Esophagus muscularis mucosa (tissue), 4 donors: ENCODE measurements around the gene GCSAM. TPM values are rescaled to one million over a fixed set of nuclear protein-coding genes. Genes with fewer than 3 reads are reported as not detected.

Experiments
- DNase-seq: peaks from one replicate; pipeline ENCODE4 v3.0.0-alpha.2; 2017; ENCODE audit errors: extremely low spot score
- H3K27ac ChIP-seq, 4 donors: fragments of 200-600 bp; sonication (generic); replicated peaks in 1 of 4; 1 replicate in 3 of 4; 2 replicates in 1 of 4; pipeline ENCODE4 v1.5.1; 2016 to 2019; ENCODE audit warnings: mild to moderate bottlenecking in 1 of 4
- H3K27me3 ChIP-seq, 4 donors: fragments of 200-600 bp; sonication (generic); one replicate each; pipeline versions ENCODE4 v1.5.1 to v1.6.0; 2016 to 2019
- H3K36me3 ChIP-seq, 4 donors: fragments of 200-600 bp; sonication (generic); one replicate each; pipeline ENCODE4 v1.5.1; 2016 to 2019
- H3K4me1 ChIP-seq, 4 donors: fragments of 200-600 bp; sonication (generic); one replicate each; pipeline ENCODE4 v1.5.1; 2016 to 2019
- H3K4me3 ChIP-seq, 4 donors: fragments of 200-600 bp; sonication (generic); 1 replicate in 2 of 4; 2 replicates in 2 of 4; pipeline ENCODE4 v1.5.1; 2016 to 2019; ENCODE audit warnings: mild to moderate bottlenecking in 4 of 4, moderate library complexity in 1 of 4
- H3K9me3 ChIP-seq, 4 donors: fragments of 200-600 bp; sonication (generic); 1 replicate in 3 of 4; 2 replicates in 1 of 4; pipeline ENCODE4 v1.5.1; 2016 to 2019
- CTCF ChIP-seq, 3 experiments: fragments of 200-600 bp in 2 of 3; fragments of 450-650 bp in 1 of 3; sonication (generic) in 2 of 3; IDR thresholded peaks; one replicate each; pipeline ENCODE4 v1.5.1; 2017 to 2019; ENCODE audit warnings: antibody characterized with exemption in 3 of 3, mild to moderate bottlenecking in 2 of 3, moderate library complexity in 1 of 3
- EP300 ChIP-seq: sonication (generic); formaldehyde crosslinking; IDR thresholded peaks from one replicate; pipeline ENCODE4 v1.6.1; 2017; ENCODE audit warnings: antibody characterized with exemption
- POLR2A ChIP-seq: fragments of 450-650 bp; IDR thresholded peaks from one replicate; pipeline ENCODE4 v1.6.1; 2017; ENCODE audit warnings: antibody characterized with exemption, moderate library complexity, mild to moderate bottlenecking, low read depth
- POLR2AphosphoS5 ChIP-seq, 2 donors: sonication (generic); formaldehyde crosslinking; IDR thresholded peaks; one replicate each; pipeline ENCODE4 v1.6.1; 2017; ENCODE audit warnings: antibody characterized with exemption in 2 of 2
- WGBS: methylation state at CpG from one replicate; pipeline ENCODE4 v1.1.5; 2018; 5-methylcytosine and 5-hydroxymethylcytosine counted together
- intact Hi-C: fragments of 100-400 bp; cut with DNase I; formaldehyde crosslinking; loops from one replicate; pipeline ENCODE4 v1.15.1; 2023
- total RNA-seq, 4 donors: library from RNA; depleted of rRNA; stranded (reverse); fragments of >200 nt; gene quantifications; one replicate each; pipeline versions ENCODE4 v1.1.0 to v1.2.1, GENCODE V29; 2016

Gene GCSAM
- total RNA-seq, 4 donors from 2014 or later = 0.33 TPM; not detected in 3

- DNase-seq = no peak
- H3K27me3 ChIP-seq = no peaks in the 10 kb centered on the region
- H3K36me3 ChIP-seq = no peaks in the 10 kb centered on the region
- WGBS = 76% methylated on average over 4 of the region's 12 CpGs
- H3K9me3 ChIP-seq = no peaks in the 10 kb centered on the region
- peaks cover 16 to 23% (median 19%) of the 10 kb centered on the region in 4 donors for H3K4me1 ChIP-seq
- peak overlapping the region in 3 of 4 donors; percentile 40 to 57 (median 46) for H3K27ac ChIP-seq
- intact Hi-C loops = no loop called here
- TF ChIP-seq CTCF (IDR thresholded peaks at IDR 0.05) (no peak), POLR2AphosphoS5 (IDR thresholded peaks at IDR 0.05) (no peak), EP300 (no peak), POLR2A (no peak)
- H3K4me3 ChIP-seq = peak overlapping the region; percentile 54 to 66 (median 61)
Observed at GRCh38 chr3:112085735-112086075, 47.3 kb downstream of the GCSAM start.

- H3K27ac ChIP-seq = no peak overlapping the region
- no peak for TF ChIP-seq POLR2A
- no peak for TF ChIP-seq POLR2AphosphoS5 (IDR thresholded peaks at IDR 0.05)
- no peak for TF ChIP-seq CTCF (IDR thresholded peaks at IDR 0.05)
- TF ChIP-seq EP300 = no peak
- no peaks in the 10 kb centered on the region for H3K36me3 ChIP-seq
- H3K4me3 ChIP-seq = no peak overlapping the region
- no peak for DNase-seq
- no peaks in the 10 kb centered on the region for H3K9me3 ChIP-seq
- WGBS = 91% methylated on average over 7 of the region's 7 CpGs
- no peaks in the 10 kb centered on the region for H3K27me3 ChIP-seq
- intact Hi-C loops = no loop called here
- H3K4me1 ChIP-seq = peaks cover 16 to 23% (median 19%) of the 10 kb centered on the region in 4 donors
Observed at GRCh38 chr3:112084980-112085705, 47.9 kb downstream of the GCSAM start.

- Histone ChIP-seq H3K9me3 (no peaks in the 10 kb centered on the region), H3K4me1 (peaks cover 16 to 23% (median 19%) of the 10 kb centered on the region in 4 donors), H3K36me3 (no peaks in the 10 kb centered on the region), H3K4me3 (no peak overlapping the region), H3K27me3 (no peaks in the 10 kb centered on the region), H3K27ac (no peak overlapping the region)
- intact Hi-C loops = no loop called here
- TF ChIP-seq POLR2A (no peak), EP300 (no peak), CTCF (IDR thresholded peaks at IDR 0.05) (no peak), POLR2AphosphoS5 (IDR thresholded peaks at IDR 0.05) (no peak)
- WGBS = 87% methylated on average over 4 of the region's 4 CpGs
- no peak for DNase-seq
Observed at GRCh38 chr3:112083239-112083638, 49.8 kb downstream of the GCSAM start.

- Histone ChIP-seq H3K4me1 (no peaks in the 10 kb centered on the region), H3K36me3 (no peaks in the 10 kb centered on the region), H3K27me3 (no peaks in the 10 kb centered on the region), H3K4me3 (no peak overlapping the region), H3K27ac (no peak overlapping the region), H3K9me3 (no peaks in the 10 kb centered on the region)
- 86% methylated on average over 10 of the region's 10 CpGs for WGBS
- DNase-seq = no peak
- TF ChIP-seq POLR2AphosphoS5 (IDR thresholded peaks at IDR 0.05) (no peak), CTCF (IDR thresholded peaks at IDR 0.05) (no peak), POLR2A (no peak), EP300 (no peak)
- intact Hi-C loops = no loop called here
Observed at GRCh38 chr3:112078125-112079083, 54.6 kb downstream of the GCSAM start.
